GM19099 (cell line): ENCODE measurements around the gene TC2N.
A peak's percentile ranks its signal among the peaks of the same experiment; 100 is the strongest.

ENCODE experiments used
- POLR2A ChIP-seq: IDR thresholded peaks from 3 replicates; pipeline ENCODE4 v1.6.1; 2011; ENCODE audit warnings: low read depth; ENCODE audit not compliant: insufficient read length; ENCODE audit errors: extremely low read depth

The TC2N gene

DNA sequence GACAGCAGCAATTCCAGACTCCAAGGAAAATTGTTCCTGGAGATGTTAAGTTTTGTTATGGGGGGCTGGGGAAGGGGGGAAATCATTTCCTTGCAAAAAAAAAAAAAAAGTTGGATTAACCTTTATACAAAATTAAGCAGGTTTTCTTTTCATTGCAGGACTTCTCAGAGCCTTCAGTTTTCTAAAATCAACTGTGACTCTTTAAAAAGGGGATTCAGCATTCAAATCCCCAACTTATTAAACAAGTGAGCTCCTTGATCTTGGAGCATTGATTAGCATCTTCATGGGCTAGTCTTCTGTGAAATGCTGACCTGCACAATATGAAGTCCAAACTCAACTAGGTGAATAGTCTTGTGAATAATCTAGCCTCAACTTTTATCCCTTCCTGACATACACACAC is 7.1 kb downstream of the TC2N start:
- no peak for TF ChIP-seq POLR2A

DNA sequence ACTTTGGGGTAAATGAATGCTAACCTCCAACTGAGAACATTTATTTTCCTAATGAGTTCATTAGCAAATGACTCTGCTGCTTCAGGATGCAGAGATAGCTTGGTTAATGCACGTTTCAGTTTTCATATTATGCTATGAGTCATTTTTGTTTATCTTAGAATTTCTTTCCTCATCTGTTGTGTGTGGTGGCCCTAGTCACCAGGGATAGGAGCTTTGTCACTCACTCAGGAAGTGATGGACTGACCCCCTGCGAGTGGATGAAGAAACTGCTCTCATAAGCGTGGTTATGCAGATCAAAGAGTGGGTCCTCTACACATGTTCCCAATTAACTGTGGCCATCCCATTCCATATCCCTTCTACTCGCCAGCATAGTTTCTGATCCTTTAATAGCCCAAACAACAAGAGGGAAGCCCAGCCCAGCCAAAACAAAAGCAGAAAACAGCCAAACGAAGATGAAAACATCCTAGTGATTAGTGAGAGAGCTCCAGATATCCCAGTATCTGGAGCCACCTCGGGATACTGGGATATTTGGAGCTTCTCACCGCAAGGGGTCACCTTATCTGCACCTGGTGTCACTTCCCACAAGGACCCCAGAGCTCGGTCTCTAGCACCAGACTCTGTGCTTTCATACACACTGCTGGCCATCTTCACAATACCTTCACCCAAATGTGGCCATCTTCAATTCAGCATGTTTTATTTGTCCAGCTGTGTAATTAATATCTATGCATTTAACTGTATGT is 8.6 kb downstream of the TC2N start:
- TF ChIP-seq POLR2A: no peak

DNA sequence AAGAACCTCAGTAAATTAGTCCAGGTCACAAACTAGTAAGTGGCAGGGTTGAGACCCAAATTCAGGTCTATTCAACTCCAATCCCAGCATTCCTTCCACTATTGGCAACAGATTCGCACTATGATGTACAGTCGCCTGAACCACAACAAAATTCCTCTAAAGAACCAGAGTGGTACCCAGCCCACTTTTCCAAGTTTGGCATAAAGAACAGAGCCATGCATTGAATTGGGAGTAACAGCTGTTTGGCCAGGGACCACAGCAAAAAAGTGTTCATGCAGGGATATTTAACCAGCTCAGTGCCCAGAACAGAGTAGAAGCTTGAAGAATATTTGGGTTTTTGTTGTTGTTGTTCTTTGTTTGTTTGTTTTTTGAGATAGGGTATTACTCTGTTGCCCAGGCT is 9.7 kb downstream of the TC2N start:
- no peak for TF ChIP-seq POLR2A

DNA sequence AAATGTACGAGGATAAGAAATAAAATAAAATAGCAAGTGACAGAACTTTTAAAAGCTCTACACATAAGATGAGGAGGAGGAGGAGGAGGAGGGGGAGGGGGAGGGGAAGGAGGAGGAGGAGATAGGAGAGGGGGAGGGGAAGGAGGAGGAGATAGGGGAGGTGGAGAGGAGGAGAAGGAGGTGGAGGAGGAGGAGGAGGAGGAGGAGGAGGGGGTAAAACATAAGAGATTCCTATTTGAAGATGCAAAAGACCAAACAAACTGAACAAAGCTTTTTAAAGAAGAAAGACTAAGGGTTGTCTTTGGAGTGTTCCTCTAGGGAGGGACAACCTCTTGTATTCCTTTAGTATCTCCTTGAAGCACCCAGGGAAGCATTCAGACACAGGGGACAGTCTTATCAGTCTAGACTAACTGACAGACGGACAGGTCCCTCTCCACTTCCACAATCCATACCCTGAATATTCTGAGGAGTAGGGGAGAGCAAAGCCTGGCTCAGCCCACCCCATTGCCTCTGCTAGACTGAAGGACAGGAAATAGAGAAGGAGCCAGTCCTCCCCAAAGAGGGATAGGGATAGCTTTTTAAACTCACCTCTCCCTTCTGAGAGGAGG is 12.9 kb downstream of the TC2N start:
- no peak for TF ChIP-seq POLR2A

DNA sequence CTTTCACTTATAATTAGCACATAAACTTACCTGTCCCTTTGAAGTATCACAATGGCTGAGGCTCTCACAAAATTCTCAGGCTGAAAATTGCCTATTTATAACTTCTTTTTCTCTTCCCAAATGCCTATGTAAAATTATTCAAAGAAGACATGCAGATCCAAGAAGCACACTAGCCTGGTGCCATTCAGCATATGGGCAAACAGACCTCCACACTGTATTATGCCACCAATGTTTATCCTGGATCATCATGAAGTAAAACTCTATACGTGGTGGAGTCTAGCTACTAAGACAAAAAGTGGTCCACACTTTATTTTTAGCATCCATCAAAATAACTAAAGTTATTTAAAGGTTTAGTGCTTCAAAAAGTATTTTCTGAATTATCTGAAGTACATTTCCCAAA is 15.8 kb downstream of the TC2N start:
- no peak for TF ChIP-seq POLR2A

DNA sequence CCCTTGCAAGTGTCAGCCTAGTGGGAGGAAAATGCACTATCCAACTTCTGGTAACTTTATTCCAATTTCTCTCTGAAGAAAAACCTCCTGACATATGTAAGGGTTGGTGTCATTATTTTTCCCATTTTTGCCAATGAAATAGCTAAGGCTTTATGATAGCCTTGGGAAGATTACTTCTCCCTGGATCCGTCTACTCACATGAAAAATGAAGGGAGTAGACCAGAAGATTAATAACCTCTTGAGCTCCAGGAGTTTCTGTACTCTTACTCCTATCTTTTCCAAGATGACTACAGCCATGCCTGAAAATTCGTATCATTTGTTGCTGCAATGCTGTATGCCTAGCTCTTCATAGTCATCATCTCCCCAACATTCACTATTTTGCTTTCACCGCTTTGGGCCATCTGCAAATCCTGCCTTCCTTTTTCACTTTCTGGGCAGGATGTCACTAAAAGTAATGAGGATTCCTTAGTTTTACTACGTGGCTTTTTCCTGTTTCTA is 18.8 kb downstream of the TC2N start:
- no peak for TF ChIP-seq POLR2A

DNA sequence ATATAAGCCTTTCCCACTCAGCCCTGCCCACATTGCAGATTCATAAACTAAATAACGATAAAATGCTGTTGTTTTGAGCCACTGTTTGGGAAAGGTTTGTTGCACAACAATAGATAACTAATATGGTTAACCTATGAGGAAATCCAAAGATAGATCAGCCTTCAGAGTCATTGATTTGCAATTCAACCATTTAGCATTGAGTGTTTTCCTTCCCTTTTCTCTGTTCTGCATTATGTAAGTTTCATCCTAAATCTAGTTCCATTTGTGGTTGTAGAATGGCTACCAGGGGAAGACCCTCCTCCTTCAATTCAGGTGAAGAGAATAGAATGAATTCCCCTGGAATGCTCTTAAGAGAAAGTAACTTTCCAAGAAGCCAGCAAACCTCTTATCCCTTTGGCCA is 19.6 kb downstream of the TC2N start:
- no peak for TF ChIP-seq POLR2A

DNA sequence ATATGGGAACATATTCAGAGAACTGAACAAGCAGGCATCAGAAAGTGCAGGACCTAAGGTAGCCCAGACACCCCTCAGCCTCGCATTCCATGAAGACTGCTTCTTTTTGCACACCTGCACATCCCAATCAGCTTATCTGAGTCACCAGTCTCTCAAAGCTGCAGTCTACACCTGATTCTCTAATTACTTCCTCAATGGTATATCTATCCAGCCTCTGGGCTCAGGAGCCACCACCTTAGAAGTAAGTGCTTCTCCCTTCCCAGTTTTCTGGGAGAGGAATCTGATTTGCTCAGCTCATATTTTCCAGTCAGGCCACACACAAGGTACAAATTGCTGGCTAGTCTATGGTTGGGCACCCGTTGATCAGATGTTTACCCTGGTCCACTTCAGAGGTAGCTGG is 21.7 kb downstream of the TC2N start:
- TF ChIP-seq POLR2A: no peak

DNA sequence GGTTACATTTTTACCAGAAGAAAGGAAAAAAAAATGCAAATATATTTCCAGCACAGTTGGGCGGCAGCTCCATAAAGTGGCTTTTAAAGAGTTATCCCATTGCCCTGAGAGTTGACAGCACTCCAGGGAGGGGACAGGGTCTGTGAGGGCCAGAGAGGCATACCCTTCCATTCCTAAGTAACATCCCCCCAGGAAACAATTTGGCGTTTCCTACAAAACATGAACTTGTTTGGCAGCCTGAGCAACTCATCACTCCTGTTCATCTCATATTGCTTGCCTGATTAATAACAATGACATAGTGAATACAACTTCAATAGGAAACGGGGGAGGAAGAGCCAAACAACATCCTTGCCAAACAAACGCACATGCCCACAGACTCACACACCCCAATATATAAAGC is 23.3 kb downstream of the TC2N start:
- TF ChIP-seq POLR2A: no peak

DNA sequence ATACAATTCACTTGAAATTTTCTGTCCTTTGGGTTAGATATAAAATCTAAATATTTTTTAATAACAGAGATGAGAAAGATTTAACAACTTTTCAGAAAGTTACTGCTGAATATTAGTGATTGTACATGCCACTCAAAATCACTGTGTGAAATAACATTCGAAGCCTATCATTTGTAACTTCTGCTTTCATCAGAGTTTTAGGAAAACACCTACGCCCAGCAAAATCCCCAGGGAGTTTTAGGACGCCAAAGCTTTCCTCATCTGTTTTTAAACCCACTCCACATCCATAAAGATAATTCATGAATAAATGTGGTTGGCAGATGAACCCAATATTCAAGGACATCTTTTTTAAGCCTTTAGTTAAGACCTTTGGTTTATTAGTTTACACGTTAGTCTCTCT is 23.9 kb downstream of the TC2N start:
- no peak for TF ChIP-seq POLR2A

DNA sequence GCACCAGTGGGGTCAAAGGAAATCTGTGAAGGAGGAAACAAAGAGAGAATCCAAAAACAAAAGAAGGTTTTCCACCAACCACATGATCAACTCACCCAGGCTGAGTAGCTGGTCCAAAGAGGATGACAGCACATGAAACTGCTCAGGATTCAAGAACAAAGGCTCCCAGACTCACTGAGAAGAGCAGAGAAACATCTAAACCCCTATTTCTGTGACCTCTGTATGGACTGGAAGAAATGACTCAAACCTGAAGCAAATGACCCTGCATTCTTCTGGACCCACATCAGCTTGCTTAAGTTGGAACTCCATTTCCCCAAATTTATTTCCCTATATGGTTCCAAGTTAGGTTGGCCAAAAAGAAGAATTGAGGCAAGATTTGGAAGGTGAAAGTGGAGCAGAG is 26.3 kb downstream of the TC2N start:
- no peak for TF ChIP-seq POLR2A

DNA sequence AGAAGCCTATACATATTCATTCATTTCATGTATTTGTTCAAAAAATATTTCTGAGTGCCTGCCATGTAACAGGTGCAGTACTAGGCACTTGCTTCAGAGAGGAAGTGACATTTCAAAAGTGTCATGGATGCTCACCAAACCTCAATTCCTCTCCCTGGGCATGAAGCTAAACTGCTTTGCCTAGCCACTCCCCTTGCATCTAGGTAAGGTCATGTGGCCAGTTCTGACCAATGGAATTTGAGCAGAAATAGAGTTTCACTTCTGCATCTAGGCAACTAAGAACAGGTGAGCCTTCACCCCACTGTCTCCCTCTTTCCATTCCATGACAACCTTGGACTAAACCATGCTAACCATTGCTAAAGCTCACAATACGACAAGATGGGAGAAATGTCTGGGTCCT is 27.6 kb downstream of the TC2N start:
- no peak for TF ChIP-seq POLR2A

DNA sequence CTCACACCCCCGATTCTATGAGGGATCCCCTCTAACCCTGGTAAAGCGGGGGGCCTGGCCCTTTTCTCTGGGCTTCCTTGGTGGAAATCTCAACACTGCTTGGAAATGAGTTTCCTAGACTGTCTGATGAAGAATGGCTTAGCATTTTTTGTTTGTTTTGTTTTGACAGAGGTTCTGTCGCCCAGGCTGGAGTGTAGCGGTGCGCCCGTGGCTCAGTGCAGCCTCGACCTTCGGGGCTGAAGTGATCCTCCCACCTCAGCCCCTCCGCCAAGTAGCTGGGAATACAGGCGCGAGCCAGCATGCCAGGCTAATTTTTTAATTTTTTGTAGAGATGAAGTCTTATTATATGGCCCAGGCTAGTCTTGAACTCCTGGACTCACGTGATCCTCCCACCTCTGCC is 30.3 kb downstream of the TC2N start:
- TF ChIP-seq POLR2A: no peak

DNA sequence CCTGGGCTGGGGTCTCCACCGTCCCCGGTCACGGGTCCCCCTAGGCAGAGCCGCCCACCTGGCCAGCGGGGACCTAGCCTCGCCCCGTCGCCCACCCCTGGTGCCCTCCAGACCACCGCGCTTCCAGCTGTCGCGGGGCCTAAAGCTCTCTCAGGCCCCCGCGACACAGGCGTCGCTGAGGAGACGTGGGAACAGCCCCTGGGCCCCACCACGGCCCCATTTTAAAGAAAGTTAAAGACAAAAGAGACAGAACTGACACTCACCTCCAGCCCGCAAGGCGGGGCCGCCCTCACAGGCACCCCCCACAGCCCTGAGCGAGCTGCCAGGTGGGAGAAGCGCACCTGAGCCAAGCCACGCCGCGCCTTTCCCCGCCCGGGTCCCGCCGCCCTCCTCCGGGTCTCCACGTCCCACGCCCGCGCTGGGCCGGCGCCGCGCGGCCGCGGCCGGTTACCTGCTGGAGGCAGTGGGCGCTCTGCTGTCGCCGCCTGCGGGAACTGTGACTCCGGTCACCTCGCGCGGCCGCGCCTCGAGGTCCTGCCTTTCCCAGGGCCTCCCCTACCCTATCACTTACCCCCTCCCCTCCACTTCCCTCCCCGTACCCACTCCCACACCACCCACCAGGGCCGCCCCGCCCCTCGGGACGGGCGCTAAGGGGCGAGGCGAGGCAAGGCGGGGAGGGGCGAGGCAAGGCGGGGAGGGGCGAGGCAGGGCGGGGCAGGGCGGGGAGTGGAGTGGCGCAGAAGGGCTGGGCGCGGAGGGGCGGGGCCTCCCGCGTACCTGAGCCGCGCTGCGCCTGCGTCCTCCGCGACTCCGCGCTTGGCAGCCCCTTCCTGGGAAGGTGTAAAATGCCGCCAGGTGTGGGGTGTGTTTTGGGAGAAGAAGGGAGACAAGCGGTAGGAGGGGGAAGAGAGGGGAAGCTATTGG is 31.2 kb downstream of the TC2N start:
- peak; percentile 17 for TF ChIP-seq POLR2A

DNA sequence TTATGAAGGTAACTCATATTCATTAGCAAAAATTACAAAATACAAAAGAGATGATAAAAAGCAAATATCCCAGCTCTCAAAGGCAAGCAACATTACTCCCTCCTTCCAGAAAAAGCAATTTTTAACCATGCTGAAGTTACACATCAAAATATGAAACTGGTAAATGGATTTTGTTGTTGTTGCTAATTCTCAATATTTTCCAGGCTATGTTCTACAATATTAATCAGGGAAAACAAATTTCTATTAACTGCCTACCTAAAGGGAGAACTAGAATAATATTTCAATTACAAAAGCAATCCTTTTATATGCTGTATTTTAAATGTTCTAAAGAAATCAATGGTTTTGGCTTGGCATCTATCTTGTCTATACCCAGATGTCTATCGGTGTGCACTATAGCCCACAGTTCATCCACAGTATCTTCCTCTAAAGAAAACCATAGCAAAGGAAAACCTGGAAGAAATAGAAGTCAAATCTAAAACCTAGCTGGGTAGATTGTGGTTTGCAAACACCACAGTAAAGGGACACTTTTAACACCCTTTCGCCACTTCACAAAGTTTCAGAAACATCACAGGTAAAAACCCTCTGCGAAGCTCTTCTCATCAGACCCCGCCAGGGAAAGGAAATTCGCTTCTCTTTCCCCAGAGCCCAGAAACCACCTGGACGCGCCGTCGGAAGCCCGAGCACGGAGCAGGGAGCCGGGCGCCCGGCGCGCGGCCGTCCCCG is 32.0 kb downstream of the TC2N start:
- no peak for TF ChIP-seq POLR2A
